ENCODE data around the gene KLHL24. TPM values are rescaled to one million over a fixed set of nuclear protein-coding genes. Genes with fewer than 3 reads are reported as not detected.
"Not testable (repeated sequence)": the region's sequence is repeated elsewhere in the genome, so short reads cannot be mapped to it uniquely, and the experiment has no call there.

The KLHL24 gene
- total RNA-seq, 1 experiment from 2014 or later = 109 TPM

- no peaks in the 10 kb centered on the region for H4K20me1 ChIP-seq (ENCODE audit: insufficient read depth, low read depth, low read length)
- H3K4me1 ChIP-seq (ENCODE audit: low read length) = peaks cover 15% of the 10 kb centered on the region
- no peaks in the 10 kb centered on the region for H3K27me3 ChIP-seq (ENCODE audit: low read length)
- no peak for DNase-seq
- no peak overlapping the region for H3K9ac ChIP-seq (ENCODE audit: low read length)
- no peak overlapping the region for H3K4me3 ChIP-seq (ENCODE audit: low read length)
- H2AFZ ChIP-seq (ENCODE audit: low read length) = no peak overlapping the region; the same call in 1 of the 2 replicates
- peaks cover 6% of the 10 kb centered on the region; the same call in 1 of the 2 replicates for H3K36me3 ChIP-seq (ENCODE audit: insufficient read depth, low read length)
- H3K27ac ChIP-seq (ENCODE audit: low read length) = no peak overlapping the region
- H3K4me2 ChIP-seq (ENCODE audit: low read depth, low read length, poor library complexity, severe bottlenecking) = no peak overlapping the region
- peaks cover 9% of the 10 kb centered on the region; the same call in 1 of the 2 replicates for H3K79me2 ChIP-seq (ENCODE audit: low read length)
- no peaks in the 10 kb centered on the region for H3K9me2 ChIP-seq (replicated peaks; ENCODE audit: insufficient read depth, low read length)
- 0 out of 2 replicates have a peak, but pooled peaks cover under 1% of the 10 kb centered on the region for H3K9me3 ChIP-seq (ENCODE audit: low read length)
These were observed 26.7 kb downstream of the KLHL24 start for GRCh38 chr3:183662099-183662498.

GRCh38 chr3:183664913-183665381 is 29.5 kb downstream of the KLHL24 start:
- Histone ChIP-seq H3K4me3 (ENCODE audit: low read length) (no peak overlapping the region), H3K79me2 (ENCODE audit: low read length) (peaks cover 9% of the 10 kb centered on the region; the same call in 1 of the 2 replicates), H4K20me1 (ENCODE audit: insufficient read depth, low read depth, low read length) (no peaks in the 10 kb centered on the region), H3K36me3 (ENCODE audit: insufficient read depth, low read length) (peaks cover 6% of the 10 kb centered on the region; the same call in 1 of the 2 replicates), H3K4me2 (ENCODE audit: low read depth, low read length, poor library complexity, severe bottlenecking) (no peak overlapping the region), H3K4me1 (ENCODE audit: low read length) (peaks cover 15% of the 10 kb centered on the region), H3K27ac (ENCODE audit: low read length) (no peak overlapping the region), H3K27me3 (ENCODE audit: low read length) (no peaks in the 10 kb centered on the region), H3K9me2 (replicated peaks; ENCODE audit: insufficient read depth, low read length) (no peaks in the 10 kb centered on the region), H3K9me3 (ENCODE audit: low read length) (no peaks in the 10 kb centered on the region), H2AFZ (ENCODE audit: low read length) (no peak overlapping the region), H3K9ac (ENCODE audit: low read length) (no peak overlapping the region)
- no peak for DNase-seq

GRCh38 chr3:183680061-183680460 is 44.6 kb downstream of the KLHL24 start:
- H4K20me1 ChIP-seq (ENCODE audit: insufficient read depth, low read depth, low read length) = no peaks in the 10 kb centered on the region
- no peak overlapping the region for H3K9ac ChIP-seq (ENCODE audit: low read length)
- H3K9me2 ChIP-seq (replicated peaks; ENCODE audit: insufficient read depth, low read length) = no peaks in the 10 kb centered on the region
- no peak overlapping the region for H3K4me2 ChIP-seq (ENCODE audit: low read depth, low read length, poor library complexity, severe bottlenecking)
- H3K27me3 ChIP-seq (ENCODE audit: low read length) = no peaks in the 10 kb centered on the region
- no peaks in the 10 kb centered on the region for H3K9me3 ChIP-seq (ENCODE audit: low read length)
- H3K27ac ChIP-seq (ENCODE audit: low read length) = no peak overlapping the region
- no peaks in the 10 kb centered on the region for H3K36me3 ChIP-seq (ENCODE audit: insufficient read depth, low read length)
- H3K4me3 ChIP-seq (ENCODE audit: low read length) = no peak overlapping the region
- no peaks in the 10 kb centered on the region for H3K79me2 ChIP-seq (ENCODE audit: low read length)
- H2AFZ ChIP-seq (ENCODE audit: low read length) = no peak overlapping the region
- H3K4me1 ChIP-seq (ENCODE audit: low read length) = peaks cover 6% of the 10 kb centered on the region
- DNase-seq = no peak

DNA sequence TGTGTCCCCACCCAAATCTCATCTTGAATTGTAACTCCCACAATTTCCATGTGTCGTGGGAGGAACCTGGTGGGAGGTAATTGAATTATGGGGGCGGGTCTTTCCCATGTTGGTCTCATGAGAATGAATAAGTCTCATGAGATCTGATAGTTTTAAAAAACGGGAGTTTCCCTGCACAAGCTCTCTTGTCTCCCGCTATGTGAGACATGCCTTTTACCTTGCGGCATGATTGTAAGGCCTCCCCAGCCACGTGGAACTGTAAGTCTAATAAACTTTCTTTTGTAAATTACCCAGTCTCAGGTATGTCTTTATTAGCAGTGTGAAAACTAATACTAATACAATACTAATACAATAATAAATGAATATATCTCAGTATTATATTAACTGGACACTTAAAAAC is 52.3 kb downstream of the KLHL24 start:
- H3K4me1 ChIP-seq (ENCODE audit: low read length) = no peaks in the 10 kb centered on the region
- no peak overlapping the region for H3K27ac ChIP-seq (ENCODE audit: low read length)
- no peak overlapping the region for H3K4me3 ChIP-seq (ENCODE audit: low read length)
- no peak overlapping the region for H2AFZ ChIP-seq (ENCODE audit: low read length)
- no peaks in the 10 kb centered on the region for H3K27me3 ChIP-seq (ENCODE audit: low read length)
- H3K79me2 ChIP-seq (ENCODE audit: low read length) = no peaks in the 10 kb centered on the region
- no peak for DNase-seq
- H4K20me1 ChIP-seq (ENCODE audit: insufficient read depth, low read depth, low read length) = no peaks in the 10 kb centered on the region
- no peaks in the 10 kb centered on the region for H3K9me2 ChIP-seq (replicated peaks; ENCODE audit: insufficient read depth, low read length)
- H3K9me3 ChIP-seq (ENCODE audit: low read length) = no peaks in the 10 kb centered on the region
- H3K36me3 ChIP-seq (ENCODE audit: insufficient read depth, low read length) = no peaks in the 10 kb centered on the region
- H3K4me2 ChIP-seq (ENCODE audit: low read depth, low read length, poor library complexity, severe bottlenecking) = no peak overlapping the region
- H3K9ac ChIP-seq (ENCODE audit: low read length) = no peak overlapping the region

- H3K9me3 ChIP-seq (ENCODE audit: low read length) = no peaks in the 10 kb centered on the region
- no peaks in the 10 kb centered on the region for H3K36me3 ChIP-seq (ENCODE audit: insufficient read depth, low read length)
- no peak for DNase-seq
- no peaks in the 10 kb centered on the region for H3K27me3 ChIP-seq (ENCODE audit: low read length)
- H3K4me2 ChIP-seq (ENCODE audit: low read depth, low read length, poor library complexity, severe bottlenecking) = no peak overlapping the region
- H3K27ac ChIP-seq (ENCODE audit: low read length) = no peak overlapping the region
- H3K9me2 ChIP-seq (replicated peaks; ENCODE audit: insufficient read depth, low read length) = no peaks in the 10 kb centered on the region
- H2AFZ ChIP-seq (ENCODE audit: low read length) = no peak overlapping the region
- H3K9ac ChIP-seq (ENCODE audit: low read length) = no peak overlapping the region
- no peak overlapping the region for H3K4me3 ChIP-seq (ENCODE audit: low read length)
- no peaks in the 10 kb centered on the region for H3K79me2 ChIP-seq (ENCODE audit: low read length)
- no peaks in the 10 kb centered on the region for H3K4me1 ChIP-seq (ENCODE audit: low read length)
- H4K20me1 ChIP-seq (ENCODE audit: insufficient read depth, low read depth, low read length) = no peaks in the 10 kb centered on the region
These were observed 53.5 kb downstream of the KLHL24 start for GRCh38 chr3:183688874-183689273.

- not testable (repeated sequence) for H3K4me3 ChIP-seq (ENCODE audit: low read length); H4K20me1 ChIP-seq (ENCODE audit: insufficient read depth, low read depth, low read length); DNase-seq; H2AFZ ChIP-seq (ENCODE audit: low read length); H3K9me3 ChIP-seq (ENCODE audit: low read length); H3K36me3 ChIP-seq (ENCODE audit: insufficient read depth, low read length); H3K27ac ChIP-seq (ENCODE audit: low read length); H3K9me2 ChIP-seq (replicated peaks; ENCODE audit: insufficient read depth, low read length); H3K27me3 ChIP-seq (ENCODE audit: low read length); H3K4me2 ChIP-seq (ENCODE audit: low read depth, low read length, poor library complexity, severe bottlenecking); H3K79me2 ChIP-seq (ENCODE audit: low read length); H3K4me1 ChIP-seq (ENCODE audit: low read length); H3K9ac ChIP-seq (ENCODE audit: low read length)
These were observed 54.2 kb downstream of the KLHL24 start for GRCh38 chr3:183689621-183690020.

GRCh38 chr3:183690402-183690995 is 55.1 kb downstream of the KLHL24 start:
- no peak overlapping the region for H2AFZ ChIP-seq (ENCODE audit: low read length)
- H3K79me2 ChIP-seq (ENCODE audit: low read length) = no peaks in the 10 kb centered on the region

DNA sequence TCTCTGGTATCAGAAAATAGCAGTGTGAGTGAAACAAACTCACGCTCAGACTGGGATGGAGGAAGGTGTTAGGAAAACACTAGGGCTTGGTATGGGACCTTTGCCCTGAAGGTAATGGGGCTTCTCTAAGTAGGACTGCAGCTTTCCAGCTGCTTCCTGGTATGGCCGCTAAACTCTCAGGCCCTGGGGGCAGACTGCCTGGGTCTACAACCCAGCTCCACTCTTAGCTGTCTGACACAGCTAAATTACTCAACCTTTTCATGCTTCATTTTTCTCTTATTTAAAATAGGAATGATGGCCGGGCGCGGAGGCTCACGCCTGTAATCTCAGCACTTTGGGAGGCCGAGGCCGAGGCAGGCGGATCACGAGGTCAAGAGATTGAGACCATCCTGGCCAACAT is 57.0 kb downstream of the KLHL24 start:
- Histone ChIP-seq H3K79me2 (ENCODE audit: low read length) (peaks cover 3% of the 10 kb centered on the region; the same call in 1 of the 2 replicates), H3K4me3 (ENCODE audit: low read length) (no peak overlapping the region), H3K4me1 (ENCODE audit: low read length) (peaks cover 5% of the 10 kb centered on the region), H4K20me1 (ENCODE audit: insufficient read depth, low read depth, low read length) (no peaks in the 10 kb centered on the region), H3K36me3 (ENCODE audit: insufficient read depth, low read length) (no peaks in the 10 kb centered on the region), H3K9ac (ENCODE audit: low read length) (no peak overlapping the region), H3K9me3 (ENCODE audit: low read length) (no peaks in the 10 kb centered on the region), H3K4me2 (ENCODE audit: low read depth, low read length, poor library complexity, severe bottlenecking) (no peak overlapping the region), H3K27me3 (ENCODE audit: low read length) (no peaks in the 10 kb centered on the region), H2AFZ (ENCODE audit: low read length) (no peak overlapping the region), H3K9me2 (replicated peaks; ENCODE audit: insufficient read depth, low read length) (no peaks in the 10 kb centered on the region), H3K27ac (ENCODE audit: low read length) (no peak overlapping the region)
- no peak for DNase-seq

More at GRCh38 chr3:183690402-183690995, 55.1 kb downstream of the KLHL24 start:
- H3K4me1 ChIP-seq (ENCODE audit: low read length) = no peaks in the 10 kb centered on the region
- H4K20me1 ChIP-seq (ENCODE audit: insufficient read depth, low read depth, low read length) = no peaks in the 10 kb centered on the region
- no peak overlapping the region for H3K9ac ChIP-seq (ENCODE audit: low read length)
- H3K9me3 ChIP-seq (ENCODE audit: low read length) = no peaks in the 10 kb centered on the region
- no peaks in the 10 kb centered on the region for H3K36me3 ChIP-seq (ENCODE audit: insufficient read depth, low read length)
- no peaks in the 10 kb centered on the region for H3K27me3 ChIP-seq (ENCODE audit: low read length)
- H3K4me2 ChIP-seq (ENCODE audit: low read depth, low read length, poor library complexity, severe bottlenecking) = no peak overlapping the region
- no peak overlapping the region for H3K4me3 ChIP-seq (ENCODE audit: low read length)
- H3K9me2 ChIP-seq (replicated peaks; ENCODE audit: insufficient read depth, low read length) = no peaks in the 10 kb centered on the region
- no peak for DNase-seq
- no peak overlapping the region for H3K27ac ChIP-seq (ENCODE audit: low read length)

All from Karpas-422 (cell line).